H4 (cell line): ENCODE data around the gene MRGPRX3. TPM values are rescaled to one million over a fixed set of nuclear protein-coding genes. Genes with fewer than 3 reads are reported as not detected.

Source experiments
- DNase-seq: peaks from one replicate; pipeline ENCODE4 v3.0.0-alpha.2; 2015; ENCODE audit warnings: low spot score
- total RNA-seq: library from RNA; depleted of rRNA; stranded (reverse); fragments of >200 nt; shearing (Covaris generic); gene quantifications from 2 replicates; pipeline ENCODE4 v1.2.3, GENCODE V29; 2014; rRNA removed

MRGPRX3 gene
- total RNA-seq, 1 experiment from 2014 or later = not detected

GRCh38 chr11:18168372-18168771 is 36.0 kb downstream of the MRGPRX3 start:
- DNase-seq = no peak

GRCh38 chr11:18171377-18172000 is 39.1 kb downstream of the MRGPRX3 start:
- peak; percentile 43 for DNase-seq

- no peak for DNase-seq
These were observed 40.3 kb downstream of the MRGPRX3 start, which contains the start of gene MRGPRX4 for GRCh38 chr11:18172666-18173065. Gene MRGPRX4, plus strand, starts transcription at chr11:18172837. Its CDS starts 420 bp downstream, at chr11:18173257.

- DNase-seq = no peak
These were observed 41.0 kb downstream of the MRGPRX3 start for GRCh38 chr11:18173225-18173866.

Other genes starting within 250 kb of the MRGPRX3 start
- 42.8 and 46.7 TPM in 2 replicates for gene SERGEF, start 119.5 kb upstream of the MRGPRX3 start, total RNA-seq
- gene TPH1, start 86.3 kb upstream of the MRGPRX3 start, total RNA-seq = 0.17 TPM in 1 of 2 replicates, not detected in the other
- 56.5 and 65.3 TPM in 2 replicates for gene SAAL1, start 26.5 kb upstream of the MRGPRX3 start, total RNA-seq
- gene MRGPRX4, start 40.3 kb downstream of the MRGPRX3 start, total RNA-seq = not detected in 2 replicates
- not detected in 2 replicates for gene SAA4, start 104.2 kb downstream of the MRGPRX3 start, total RNA-seq
- not detected in 2 replicates for gene SAA2, start 116.1 kb downstream of the MRGPRX3 start, total RNA-seq
- not detected in 2 replicates for gene SAA1, start 133.7 kb downstream of the MRGPRX3 start, total RNA-seq
- 22.5 and 28.8 TPM in 2 replicates for gene HPS5, start 189.6 kb downstream of the MRGPRX3 start, total RNA-seq
- 80.5 and 83.3 TPM in 2 replicates for gene GTF2H1, start 190.0 kb downstream of the MRGPRX3 start, total RNA-seq